IPS-NIHi11 (cell line): ENCODE data around the gene DOCK4.

ENCODE experiments used
- DNase-seq: peaks from one replicate; pipeline ENCODE4 v3.0.0; 2012; ENCODE audit warnings: mixed read lengths, low spot score

The DOCK4 gene

DNA sequence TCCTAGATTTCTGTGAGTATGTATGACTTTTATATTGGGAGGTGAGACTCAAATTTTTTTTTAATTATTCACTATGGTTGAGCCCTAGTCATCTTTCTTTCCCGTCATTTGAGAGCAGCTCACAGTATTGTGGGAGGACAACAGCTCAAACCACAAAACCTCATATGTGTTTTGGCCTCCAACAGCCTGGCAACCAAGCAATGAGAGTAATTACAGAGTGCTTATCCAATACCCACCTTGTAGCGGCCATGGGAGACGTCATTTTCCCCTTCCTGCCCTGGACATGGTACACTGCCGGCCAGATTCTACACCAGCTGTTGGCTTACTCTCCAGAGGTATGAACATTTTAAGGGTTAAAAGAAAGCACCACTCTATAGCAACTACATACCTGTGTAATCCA lies 49.1 kb downstream of the DOCK4 start:
- no peak for DNase-seq

GRCh38 chr7:112156412-112156811 lies 49.8 kb downstream of the DOCK4 start:
- DNase-seq = no peak

- DNase-seq = no peak
Measured at GRCh38 chr7:112154690-112155089, 51.5 kb downstream of the DOCK4 start.

DNA sequence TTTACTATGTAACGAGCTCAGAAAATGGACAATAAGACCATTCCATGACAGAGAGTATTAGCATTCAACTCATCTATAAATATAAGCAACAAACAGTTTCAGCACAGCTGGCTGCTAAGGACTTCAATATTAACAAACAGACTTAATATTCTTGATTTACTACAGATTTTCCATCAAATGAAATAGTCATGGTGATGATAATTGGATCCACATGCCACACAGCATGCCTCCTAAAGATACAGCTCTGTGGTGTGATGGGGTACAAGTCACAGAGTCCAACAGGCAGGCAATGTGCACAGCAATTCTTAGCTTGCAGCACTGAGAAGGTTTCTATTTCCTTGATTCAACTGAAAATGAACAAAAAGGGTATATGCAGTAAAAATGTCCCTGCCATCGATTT lies 54.0 kb downstream of the DOCK4 start:
- no peak for DNase-seq

- no peak for DNase-seq
Measured at GRCh38 chr7:112150823-112151641, 55.2 kb downstream of the DOCK4 start.

DNA sequence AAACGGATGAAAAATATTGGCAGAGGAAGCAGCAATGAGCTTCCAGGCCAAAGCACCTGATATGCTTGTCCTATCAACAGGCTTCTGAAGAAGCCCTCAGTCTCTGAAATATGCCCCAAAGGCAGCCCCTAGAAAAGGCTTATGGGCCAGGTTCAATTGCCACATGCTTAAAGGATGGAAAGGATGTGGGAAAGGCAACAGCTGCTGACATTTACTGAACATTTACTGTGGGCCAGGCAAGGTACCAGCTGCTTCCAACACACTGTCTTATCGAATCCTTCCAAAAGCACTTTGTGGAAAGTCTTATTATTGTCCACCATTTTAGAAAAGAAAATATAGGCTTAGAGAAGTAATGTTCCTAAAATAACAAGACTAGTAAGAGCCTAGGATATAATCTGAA lies 56.5 kb downstream of the DOCK4 start:
- no peak for DNase-seq

DNA sequence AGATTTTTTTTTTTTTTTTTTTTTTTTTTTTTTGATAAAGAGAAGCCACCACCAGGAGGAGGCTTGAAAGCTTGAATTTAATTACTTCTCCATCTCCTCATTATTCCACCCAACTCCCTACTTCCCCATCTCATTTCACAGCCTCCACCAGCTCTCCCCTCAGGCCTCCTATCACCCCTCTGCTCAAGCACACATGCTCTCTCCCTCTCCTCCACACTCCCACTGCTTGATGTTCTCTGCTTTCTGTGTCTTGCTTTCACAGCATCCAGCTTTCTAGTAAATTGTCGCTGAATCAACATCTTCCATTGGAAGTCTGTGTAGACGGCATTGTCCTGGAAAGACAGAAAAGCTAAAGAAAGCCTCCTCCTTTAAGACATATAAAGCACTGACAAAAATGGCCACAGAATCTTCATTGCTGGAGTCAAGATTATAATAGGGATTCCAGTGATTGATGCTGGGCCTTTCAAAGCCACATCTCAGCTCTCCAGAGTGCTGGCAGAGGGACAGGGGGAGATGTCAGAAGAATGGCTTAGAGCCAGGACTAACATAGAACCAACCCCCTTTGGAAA lies 58.3 kb downstream of the DOCK4 start:
- no peak for DNase-seq

DNA sequence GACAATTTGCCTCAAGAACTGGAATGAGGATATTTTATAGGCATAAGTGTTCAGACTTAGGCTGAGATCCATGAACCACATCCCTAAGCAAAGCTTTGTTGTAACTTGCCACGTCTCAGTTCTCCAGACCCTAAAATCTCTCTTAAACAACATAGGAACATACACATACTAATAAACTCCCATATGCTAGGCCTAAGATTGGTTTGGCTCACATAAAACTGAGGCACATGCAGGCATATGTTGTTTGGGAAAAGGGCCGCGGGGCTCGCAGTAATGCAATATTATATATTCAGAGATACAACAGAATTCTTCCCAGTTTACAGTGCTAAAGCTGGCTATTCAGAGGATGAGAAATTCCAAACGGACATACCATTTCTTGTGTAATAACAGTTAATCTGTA lies 61.0 kb downstream of the DOCK4 start:
- no peak for DNase-seq

GRCh38 chr7:112144284-112145059 lies 61.7 kb downstream of the DOCK4 start:
- no peak for DNase-seq

DNA sequence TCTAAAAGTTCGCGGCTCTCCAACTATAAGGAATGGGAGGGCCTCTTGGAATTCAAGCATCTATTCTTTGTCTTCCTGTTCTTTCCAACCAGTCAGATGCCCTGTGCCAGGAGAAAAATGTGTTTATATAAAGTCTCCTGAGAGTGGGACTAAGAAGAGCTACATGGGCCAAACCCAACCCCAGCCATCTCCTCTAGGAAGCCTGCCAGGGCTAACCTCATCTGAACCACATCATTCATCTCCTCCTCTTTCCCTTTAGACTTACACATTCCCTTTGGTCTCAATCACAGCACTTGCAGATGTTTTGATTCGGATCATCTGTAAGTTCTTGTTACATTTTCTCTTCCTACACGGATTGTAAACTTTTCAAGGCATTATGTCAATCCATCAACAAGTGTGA lies 62.6 kb downstream of the DOCK4 start:
- no peak for DNase-seq

GRCh38 chr7:112143136-112143535 lies 63.1 kb downstream of the DOCK4 start:
- no peak for DNase-seq

- DNase-seq = no peak
Measured at GRCh38 chr7:112140600-112140999, 65.6 kb downstream of the DOCK4 start.

DNA sequence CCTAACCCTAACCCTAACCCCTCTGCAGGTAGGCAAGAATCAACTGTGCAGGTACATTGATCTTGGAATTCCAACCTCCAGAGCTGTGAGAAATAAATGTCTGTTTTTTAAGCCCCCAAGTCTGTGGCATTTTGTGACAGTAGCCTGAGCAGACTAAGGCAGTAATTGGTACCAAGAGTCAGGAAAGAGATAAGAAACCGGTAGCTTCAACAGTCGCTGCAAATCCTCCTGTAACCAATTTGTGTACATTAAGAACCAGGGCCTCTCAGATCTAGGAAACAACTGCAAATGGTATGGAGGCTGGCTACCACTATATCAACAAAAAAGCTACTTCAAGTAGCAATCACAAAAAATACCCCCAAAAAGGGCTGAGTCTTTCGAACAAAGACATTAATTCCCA lies 67.3 kb downstream of the DOCK4 start:
- no peak for DNase-seq

- no peak for DNase-seq
Measured at GRCh38 chr7:112138325-112138852, 67.8 kb downstream of the DOCK4 start.

DNA sequence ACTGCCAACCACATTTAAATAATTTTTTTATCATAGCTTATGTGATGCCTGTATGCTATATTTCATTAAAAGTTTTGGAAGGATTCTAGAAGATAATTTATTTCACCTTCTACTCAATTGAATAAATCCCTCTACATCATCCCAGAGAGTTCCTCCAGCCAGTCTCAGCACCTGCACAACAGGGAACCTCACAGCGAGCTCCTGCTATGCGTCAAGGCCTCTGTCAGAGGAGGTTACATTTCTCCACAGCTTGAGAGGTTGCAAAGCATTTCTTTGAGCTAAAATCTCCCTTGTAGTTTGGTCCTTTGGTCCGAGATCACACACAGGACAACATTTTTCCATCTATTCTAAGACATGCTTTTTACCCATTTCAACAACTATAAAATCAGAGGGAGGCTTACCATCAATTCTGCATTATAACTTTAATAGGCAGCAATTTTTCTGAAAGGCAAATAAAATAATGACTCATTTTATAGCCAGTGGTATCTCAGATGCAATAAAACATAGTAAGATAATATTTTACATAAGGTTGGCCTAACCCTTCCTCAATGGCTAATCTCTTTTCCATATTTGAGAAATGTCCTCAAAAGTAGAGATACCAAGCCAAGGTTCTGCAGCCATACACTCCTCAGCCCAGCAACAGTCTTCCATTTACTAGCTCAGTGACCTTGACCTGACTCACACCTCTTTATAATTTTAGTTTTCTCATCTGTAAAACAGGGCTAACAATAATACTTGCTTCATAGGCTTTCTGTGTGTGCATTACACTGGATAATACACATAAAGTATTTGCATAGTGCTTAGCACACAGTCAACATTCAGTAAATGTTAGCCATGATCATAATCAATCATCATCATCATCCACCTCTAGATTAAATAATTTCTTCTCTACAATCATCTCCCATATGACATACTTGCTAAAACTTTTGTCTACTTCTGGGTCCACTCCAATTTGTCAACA lies 68.8 kb downstream of the DOCK4 start:
- no peak for DNase-seq

- DNase-seq = no peak
Measured at GRCh38 chr7:112136271-112137008, 69.8 kb downstream of the DOCK4 start.

DNA sequence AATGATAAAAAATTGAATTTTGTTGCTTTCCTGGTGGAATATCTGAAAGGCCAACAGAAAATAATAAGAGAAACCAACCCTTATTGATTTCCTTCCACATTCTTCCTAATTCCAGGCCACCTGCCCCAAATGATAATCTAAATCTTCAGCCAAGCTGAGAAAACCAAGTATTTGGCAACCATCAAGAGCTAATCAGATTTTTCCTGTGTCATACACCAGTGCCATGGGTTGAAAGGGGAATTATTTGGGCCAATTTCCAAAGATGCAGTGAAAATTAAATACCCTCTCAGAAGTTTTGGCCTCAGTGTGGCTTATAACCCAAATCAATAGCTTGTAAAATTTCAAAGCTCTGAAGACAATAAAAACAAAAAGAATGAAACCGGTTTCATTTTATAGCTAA lies 70.4 kb downstream of the DOCK4 start:
- DNase-seq = no peak

GRCh38 chr7:112134039-112134438 lies 72.2 kb downstream of the DOCK4 start:
- DNase-seq = no peak

GRCh38 chr7:112133328-112133727 lies 72.9 kb downstream of the DOCK4 start:
- DNase-seq = no peak

DNA sequence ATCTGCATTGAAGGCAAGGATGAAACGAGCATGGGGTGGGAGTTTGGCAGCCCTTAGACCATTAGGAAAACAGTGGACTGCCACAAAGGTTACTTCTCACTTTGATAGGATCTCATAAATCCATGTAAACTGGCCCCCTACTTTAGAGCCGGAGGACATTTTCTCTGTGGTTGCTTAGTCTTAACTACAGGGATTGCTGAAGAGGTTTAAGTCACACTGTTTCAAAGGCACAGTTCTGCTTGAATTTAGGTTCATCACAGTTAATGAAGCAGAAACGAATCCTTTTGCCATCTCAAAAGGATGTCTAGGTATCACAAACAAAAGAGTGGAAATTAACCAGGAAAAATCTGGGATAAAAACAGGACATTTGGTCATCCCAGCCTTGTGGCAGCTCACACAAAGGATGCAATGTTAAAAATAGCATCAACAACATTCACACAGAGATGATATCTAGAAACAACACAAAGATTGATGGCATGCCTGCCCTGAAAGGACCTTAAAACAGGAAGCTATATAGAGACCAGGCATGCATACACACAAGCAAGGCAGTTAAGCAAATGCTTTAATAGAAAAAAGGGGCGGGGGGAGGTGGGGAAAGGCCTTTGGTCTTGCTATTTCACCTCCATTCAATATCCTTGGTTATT lies 74.0 kb downstream of the DOCK4 start:
- DNase-seq = no peak
